SU-DHL-6 (cell line): ENCODE measurements around the gene GRIA1.

Experiments
- H2AFZ ChIP-seq: fragments of 200-600 bp; sonication (generic); 2 replicates; pipeline ENCODE4 v1.6.1; 2014; ENCODE audit warnings: low read depth, mild to moderate bottlenecking, moderate library complexity, mixed read lengths, antibody characterized with exemption, low read length; ENCODE audit not compliant: severe bottlenecking
- H3F3A ChIP-seq: fragments of 200-600 bp; shearing (Covaris generic); 2 replicates; pipeline ENCODE4 v1.6.0; 2016; ENCODE audit warnings: antibody characterized with exemption, mild to moderate bottlenecking; ENCODE audit not compliant: insufficient read depth
- H3K27ac ChIP-seq: fragments of 200-600 bp; sonication (generic); 2 replicates; pipeline ENCODE4 v1.5.1; 2016; ENCODE audit warnings: low read depth, mild to moderate bottlenecking, low read length, moderate library complexity, mixed read lengths
- H3K27me3 ChIP-seq: fragments of 200-600 bp; sonication (generic), shearing (Covaris generic); 2 replicates; pipeline ENCODE4 v1.6.0; 2014; ENCODE audit warnings: mild to moderate bottlenecking, low read length
- H3K36me3 ChIP-seq: fragments of 200-600 bp; sonication (generic); 2 replicates; pipeline ENCODE4 v1.6.1; 2014; ENCODE audit warnings: mild to moderate bottlenecking, low read length, mixed read lengths
- H3K4me2 ChIP-seq: fragments of 300-600, 200-600 bp; shearing (Covaris generic), sonication (generic); 2 replicates; pipeline ENCODE4 v1.6.0; 2014; ENCODE audit warnings: low read length, low read depth, mild to moderate bottlenecking; ENCODE audit not compliant: poor library complexity, severe bottlenecking
- H3K4me3 ChIP-seq: fragments of 200-600 bp; sonication (generic); 2 replicates; pipeline ENCODE4 v1.5.1; 2014; ENCODE audit warnings: antibody characterized with exemption, low read length, mild to moderate bottlenecking, mixed read lengths; ENCODE audit not compliant: insufficient read depth, poor library complexity, severe bottlenecking
- H3K79me2 ChIP-seq: fragments of 200-600 bp; sonication (generic); 2 replicates; pipeline ENCODE4 v1.6.1; 2014; ENCODE audit warnings: mild to moderate bottlenecking, low read length, moderate library complexity; ENCODE audit not compliant: insufficient read depth
- H3K9ac ChIP-seq: fragments of 200-600 bp; sonication (generic); 2 replicates; pipeline ENCODE4 v1.7.0; 2014; ENCODE audit warnings: mild to moderate bottlenecking, low read length
- H3K9me2 ChIP-seq: fragments of 200-600 bp; sonication (generic); replicated peaks from 2 replicates; pipeline ENCODE4 v1.6.1; 2014; ENCODE audit warnings: low read length; ENCODE audit not compliant: insufficient read depth
- H3K9me3 ChIP-seq: fragments of 200-600 bp; sonication (generic); 2 replicates; pipeline ENCODE4 v1.6.1; 2014; ENCODE audit warnings: low read length, mixed read lengths; ENCODE audit not compliant: insufficient read depth
- H4K20me1 ChIP-seq: fragments of 200-600 bp; sonication (generic); 2 replicates; pipeline ENCODE4 v1.6.1; 2014; ENCODE audit warnings: low read depth, mild to moderate bottlenecking, antibody characterized with exemption, low read length, moderate library complexity, mixed read lengths
- CTCF ChIP-seq: fragments of 200-600 bp; sonication (generic); IDR thresholded peaks from one replicate; pipeline ENCODE4 v1.5.1; 2017; ENCODE audit warnings: antibody characterized with exemption, mild to moderate bottlenecking, low read length, moderate library complexity; ENCODE audit not compliant: insufficient read depth, poor library complexity, severe bottlenecking
- EZH2phosphoT487 ChIP-seq: fragments of 200-600 bp; sonication (generic), shearing (Covaris generic); conservative IDR thresholded peaks from 2 replicates; pipeline ENCODE4 v1.6.1; 2018; ENCODE audit warnings: mild to moderate bottlenecking, antibody characterized with exemption, low read length, moderate library complexity, mixed read lengths

Gene GRIA1

GRCh38 chr5:153456354-153456753 lies 34.1 kb upstream of the GRIA1 start:
- H3K79me2 ChIP-seq = no peaks in the 10 kb centered on the region

GRCh38 chr5:153456993-153457392 lies 33.5 kb upstream of the GRIA1 start:
- H3K27me3 ChIP-seq = no peaks in the 10 kb centered on the region
- H2AFZ ChIP-seq = no peak overlapping the region
- no peak overlapping the region for H3K9ac ChIP-seq
- TF ChIP-seq EZH2phosphoT487 = no peak
- H3K36me3 ChIP-seq = no peaks in the 10 kb centered on the region
- H3K9me3 ChIP-seq = no peaks in the 10 kb centered on the region
- no peaks in the 10 kb centered on the region for H3F3A ChIP-seq
- no peak overlapping the region for H3K27ac ChIP-seq
- no peaks in the 10 kb centered on the region for H3K9me2 ChIP-seq
- no peaks in the 10 kb centered on the region for H3K79me2 ChIP-seq
- H4K20me1 ChIP-seq = no peaks in the 10 kb centered on the region
- no peak overlapping the region for H3K4me3 ChIP-seq
- H3K4me2 ChIP-seq = no peak overlapping the region

More at GRCh38 chr5:153456354-153456753, 34.1 kb upstream of the GRIA1 start:
- Histone ChIP-seq H3K4me2 (no peak overlapping the region), H3K4me3 (no peak overlapping the region), H2AFZ (no peak overlapping the region), H3K9ac (no peak overlapping the region), H3K27ac (no peak overlapping the region), H3K9me2 (no peaks in the 10 kb centered on the region), H4K20me1 (no peaks in the 10 kb centered on the region), H3K36me3 (no peaks in the 10 kb centered on the region), H3K27me3 (no peaks in the 10 kb centered on the region), H3F3A (no peaks in the 10 kb centered on the region), H3K9me3 (no peaks in the 10 kb centered on the region)
- TF ChIP-seq EZH2phosphoT487 (no peak), CTCF (no peak)

GRCh38 chr5:153458268-153458667 lies 32.2 kb upstream of the GRIA1 start:
- no peak overlapping the region for H2AFZ ChIP-seq
- no peak overlapping the region for H3K4me3 ChIP-seq
- H3F3A ChIP-seq = no peaks in the 10 kb centered on the region
- no peak overlapping the region for H3K27ac ChIP-seq
- no peak overlapping the region for H3K4me2 ChIP-seq
- no peaks in the 10 kb centered on the region for H3K9me2 ChIP-seq
- no peaks in the 10 kb centered on the region for H3K79me2 ChIP-seq
- H3K36me3 ChIP-seq = no peaks in the 10 kb centered on the region
- no peaks in the 10 kb centered on the region for H3K9me3 ChIP-seq
- TF ChIP-seq EZH2phosphoT487 = no peak
- no peak for TF ChIP-seq CTCF
- no peaks in the 10 kb centered on the region for H3K27me3 ChIP-seq
- H4K20me1 ChIP-seq = no peaks in the 10 kb centered on the region
- no peak overlapping the region for H3K9ac ChIP-seq

- Histone ChIP-seq H4K20me1 (no peaks in the 10 kb centered on the region), H3K9me2 (no peaks in the 10 kb centered on the region), H3K9me3 (no peaks in the 10 kb centered on the region), H3F3A (no peaks in the 10 kb centered on the region), H3K27me3 (no peaks in the 10 kb centered on the region), H3K4me2 (no peak overlapping the region), H2AFZ (no peak overlapping the region), H3K4me3 (no peak overlapping the region), H3K27ac (no peak overlapping the region), H3K79me2 (no peaks in the 10 kb centered on the region), H3K36me3 (no peaks in the 10 kb centered on the region), H3K9ac (no peak overlapping the region)
- no peak for TF ChIP-seq EZH2phosphoT487
- no peak for TF ChIP-seq CTCF
These were observed 31.3 kb upstream of the GRIA1 start for GRCh38 chr5:153459051-153459743.
